ENCODE measurements around the gene ARID2. TPM values are rescaled to one million over a fixed set of nuclear protein-coding genes. Genes with fewer than 3 reads are reported as not detected.

The ARID2 gene
- total RNA-seq, 4 donors from 2014 or later, result 22.9 to 39.9 (median 33.8) TPM

- DNase-seq, result no peak
- WGBS, 2 donors (ENCODE audit: low coverage in 1 of 2), result 62 to 84% methylated on average over 3 to 4 of the region's 4 CpGs
- H3K4me1 ChIP-seq, result peaks cover 0 to 6% (median 1%) of the 10 kb centered on the region in 4 donors
- H3K27ac ChIP-seq, result no peak overlapping the region
- H3K9me3 ChIP-seq, result no peaks in the 10 kb centered on the region
- H3K27me3 ChIP-seq, result no peaks in the 10 kb centered on the region
- H3K4me3 ChIP-seq, result no peak overlapping the region
- in situ Hi-C loops (cut with MboI; ENCODE audit: low pct_ligation_motif_present in 1 of 4, low pct_unique_long_range_greater_than_20kb in 1 of 4, low sequenced_read_pairs in 3 of 4) (no loop called here), intact Hi-C loops (cut with DNase I; ENCODE audit: low total_unique reads) (no loop called here)
- no peak for TF ChIP-seq EP300 (IDR thresholded peaks at IDR 0.05; ENCODE audit: low read depth)
- no peak for TF ChIP-seq CTCF (IDR thresholded peaks at IDR 0.05)
- TF ChIP-seq POLR2A (IDR thresholded peaks at IDR 0.05), result no peak
- H3K36me3 ChIP-seq, result peaks cover 0 to 13% (median 2%) of the 10 kb centered on the region in 4 donors
Measured at GRCh38 chr12:45909041-45909713, 179.7 kb downstream of the ARID2 start.

GRCh38 chr12:45912774-45913173 lies 183.3 kb downstream of the ARID2 start:
- 37 to 52% methylated on average over 3 of the region's 3 CpGs for WGBS, 2 donors (ENCODE audit: low coverage in 1 of 2)
- in situ Hi-C loops (cut with MboI; ENCODE audit: low pct_ligation_motif_present in 1 of 4, low pct_unique_long_range_greater_than_20kb in 1 of 4, low sequenced_read_pairs in 3 of 4) (no loop called here), intact Hi-C loops (cut with DNase I; ENCODE audit: low total_unique reads) (no loop called here)
- Histone ChIP-seq H3K9me3 (no peaks in the 10 kb centered on the region), H3K36me3 (peaks cover 0 to 5% (median 0%) of the 10 kb centered on the region in 4 donors), H3K4me3 (no peak overlapping the region), H3K4me1 (peaks cover 0 to 6% (median 1%) of the 10 kb centered on the region in 4 donors), H3K27me3 (no peaks in the 10 kb centered on the region), H3K27ac (no peak overlapping the region)
- no peak for TF ChIP-seq CTCF (IDR thresholded peaks at IDR 0.05)
- TF ChIP-seq EP300 (IDR thresholded peaks at IDR 0.05; ENCODE audit: low read depth), result no peak
- no peak for TF ChIP-seq POLR2AphosphoS5 (IDR thresholded peaks at IDR 0.05)
- TF ChIP-seq POLR2A (IDR thresholded peaks at IDR 0.05), result no peak
- no peak for DNase-seq

GRCh38 chr12:45913631-45914030 lies 184.1 kb downstream of the ARID2 start:
- Histone ChIP-seq H3K36me3 (peaks cover 0 to 8% (median 3%) of the 10 kb centered on the region in 4 donors), H3K4me1 (peaks cover 0 to 3% (median 1%) of the 10 kb centered on the region in 4 donors), H3K27me3 (no peaks in the 10 kb centered on the region), H3K9me3 (no peaks in the 10 kb centered on the region), H3K4me3 (no peak overlapping the region), H3K27ac (no peak overlapping the region)
- DNase-seq, result no peak
- intact Hi-C loops (cut with DNase I; ENCODE audit: low total_unique reads), result no loop called here
- in situ Hi-C loops (cut with MboI; ENCODE audit: low pct_ligation_motif_present in 1 of 4, low pct_unique_long_range_greater_than_20kb in 1 of 4, low sequenced_read_pairs in 3 of 4), result no loop called here
- TF ChIP-seq EP300 (IDR thresholded peaks at IDR 0.05; ENCODE audit: low read depth) (no peak), POLR2AphosphoS5 (IDR thresholded peaks at IDR 0.05) (no peak), CTCF (IDR thresholded peaks at IDR 0.05) (no peak), POLR2A (IDR thresholded peaks at IDR 0.05) (no peak)
- 38 to 52% methylated on average over 2 of the region's 2 CpGs for WGBS, 2 donors (ENCODE audit: low coverage in 1 of 2)

GRCh38 chr12:45914090-45914489 lies 184.6 kb downstream of the ARID2 start:
- intact Hi-C loops (cut with DNase I; ENCODE audit: low total_unique reads), result no loop called here
- H3K27me3 ChIP-seq, result no peaks in the 10 kb centered on the region
- H3K4me1 ChIP-seq, result peaks cover 0 to 3% (median under 1%) of the 10 kb centered on the region in 4 donors
- 50% methylated on average over 1 of the region's 1 CpG; no CpG with 5 or more reads in 1 of the 2 donors for WGBS, 2 donors (ENCODE audit: low coverage in 1 of 2)
- no peaks in the 10 kb centered on the region for H3K9me3 ChIP-seq
- TF ChIP-seq EP300 (IDR thresholded peaks at IDR 0.05; ENCODE audit: low read depth) (no peak), POLR2A (IDR thresholded peaks at IDR 0.05) (no peak), CTCF (IDR thresholded peaks at IDR 0.05) (no peak), POLR2AphosphoS5 (IDR thresholded peaks at IDR 0.05) (no peak)
- H3K27ac ChIP-seq, result no peak overlapping the region
- in situ Hi-C loops (cut with MboI; ENCODE audit: low pct_ligation_motif_present in 1 of 4, low pct_unique_long_range_greater_than_20kb in 1 of 4, low sequenced_read_pairs in 3 of 4), result no loop called here
- no peak for DNase-seq
- no peak overlapping the region for H3K4me3 ChIP-seq
- peaks cover 0 to 12% (median 5%) of the 10 kb centered on the region in 4 donors for H3K36me3 ChIP-seq

Data from transverse colon (tissue), 4 donors.